Fibroblast of mammary gland (primary cell): ENCODE measurements around the gene APOB.

ENCODE experiments used
- DNase-seq: peaks from one replicate; pipeline ENCODE4 v3.0.0-alpha.2; 2010; ENCODE audit warnings: low read depth
- H3K4me3 ChIP-seq: 2 replicates; pipeline ENCODE4 v1.5.1; 2011; ENCODE audit warnings: low read depth, mild to moderate bottlenecking, low read length, moderate library complexity; ENCODE audit not compliant: control insufficient read depth
- TF ChIP-seq, protein P1 (sequence below): conservative IDR thresholded peaks from 2 replicates; pipeline ENCODE4 v1.5.1; 2011; ENCODE audit warnings: low read depth, low read length, inconsistent platforms; ENCODE audit not compliant: control insufficient read depth, insufficient read depth

Gene APOB

DNA sequence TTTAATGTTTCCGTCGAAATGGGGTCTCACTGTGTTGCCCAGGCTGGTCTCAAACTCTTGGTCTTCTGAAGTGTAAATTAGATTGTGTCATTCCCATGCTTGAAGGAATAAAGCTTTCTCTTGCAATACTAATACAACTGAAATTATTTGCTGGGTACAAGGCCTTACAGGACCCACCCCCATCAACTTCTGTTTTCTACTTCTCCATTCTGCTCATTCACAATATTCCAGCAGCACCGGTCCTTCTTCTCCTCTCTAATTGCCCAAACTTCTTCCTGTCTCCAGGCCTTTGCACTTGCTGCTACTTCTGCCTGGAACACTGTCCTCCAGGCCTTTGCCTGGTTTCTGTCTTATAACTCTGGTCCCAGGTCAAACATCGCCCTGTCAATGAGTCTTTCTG, 73.8 kb downstream of the APOB start:
- no peak overlapping the region for H3K4me3 ChIP-seq
- DNase-seq, result no peak
- TF ChIP-seq, protein P1, sequence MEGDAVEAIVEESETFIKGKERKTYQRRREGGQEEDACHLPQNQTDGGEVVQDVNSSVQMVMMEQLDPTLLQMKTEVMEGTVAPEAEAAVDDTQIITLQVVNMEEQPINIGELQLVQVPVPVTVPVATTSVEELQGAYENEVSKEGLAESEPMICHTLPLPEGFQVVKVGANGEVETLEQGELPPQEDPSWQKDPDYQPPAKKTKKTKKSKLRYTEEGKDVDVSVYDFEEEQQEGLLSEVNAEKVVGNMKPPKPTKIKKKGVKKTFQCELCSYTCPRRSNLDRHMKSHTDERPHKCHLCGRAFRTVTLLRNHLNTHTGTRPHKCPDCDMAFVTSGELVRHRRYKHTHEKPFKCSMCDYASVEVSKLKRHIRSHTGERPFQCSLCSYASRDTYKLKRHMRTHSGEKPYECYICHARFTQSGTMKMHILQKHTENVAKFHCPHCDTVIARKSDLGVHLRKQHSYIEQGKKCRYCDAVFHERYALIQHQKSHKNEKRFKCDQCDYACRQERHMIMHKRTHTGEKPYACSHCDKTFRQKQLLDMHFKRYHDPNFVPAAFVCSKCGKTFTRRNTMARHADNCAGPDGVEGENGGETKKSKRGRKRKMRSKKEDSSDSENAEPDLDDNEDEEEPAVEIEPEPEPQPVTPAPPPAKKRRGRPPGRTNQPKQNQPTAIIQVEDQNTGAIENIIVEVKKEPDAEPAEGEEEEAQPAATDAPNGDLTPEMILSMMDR, result no peak

DNA sequence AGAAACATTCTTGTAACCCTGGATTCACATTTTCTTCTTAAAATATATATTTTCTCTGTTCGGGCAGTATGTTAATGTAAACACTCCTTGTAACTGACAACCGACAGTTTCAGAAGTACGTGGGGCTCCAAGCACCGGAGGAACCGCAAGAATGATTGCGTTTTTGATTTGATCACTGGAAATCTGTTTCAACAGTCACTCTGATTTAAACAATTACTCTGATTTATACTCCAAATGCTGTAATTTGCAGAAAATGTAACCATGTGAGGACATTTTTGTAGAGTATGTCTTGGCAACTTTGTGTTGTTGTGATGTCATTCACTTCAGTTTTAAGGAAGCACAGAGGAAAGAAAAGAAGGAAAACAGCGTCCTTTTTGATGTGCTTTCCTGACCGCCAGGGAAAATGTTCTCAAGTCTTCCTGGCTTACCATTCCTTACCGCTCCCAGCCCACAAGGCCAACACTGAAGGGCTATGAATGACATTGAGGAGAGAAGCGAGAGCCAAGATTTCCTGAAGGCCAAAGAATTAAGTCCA, 77.7 kb downstream of the APOB start:
- DNase-seq, result no peak
- no peak overlapping the region for H3K4me3 ChIP-seq
- TF ChIP-seq, protein P1, result no peak

DNA sequence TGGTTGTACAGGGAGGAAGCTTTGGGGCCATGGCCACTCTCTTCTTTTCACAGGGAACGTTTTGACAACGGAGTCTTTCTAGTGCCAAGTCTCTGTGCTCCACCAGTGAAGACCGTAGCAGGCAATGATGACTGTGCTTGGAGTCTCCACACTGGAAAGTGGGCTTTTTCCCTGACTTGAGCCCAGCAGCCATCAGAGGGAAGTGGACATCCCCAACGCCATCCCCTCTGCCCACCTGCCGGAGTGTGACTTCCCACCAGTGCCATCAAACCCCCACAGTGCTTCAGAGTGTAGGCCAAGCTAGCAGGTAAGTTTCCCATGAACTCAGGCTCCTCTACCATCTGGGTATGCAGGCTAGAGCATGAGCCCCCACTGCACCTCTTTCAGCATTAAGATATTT, 78.7 kb downstream of the APOB start:
- no peak for DNase-seq
- TF ChIP-seq, protein P1, result no peak
- H3K4me3 ChIP-seq, result no peak overlapping the region

DNA sequence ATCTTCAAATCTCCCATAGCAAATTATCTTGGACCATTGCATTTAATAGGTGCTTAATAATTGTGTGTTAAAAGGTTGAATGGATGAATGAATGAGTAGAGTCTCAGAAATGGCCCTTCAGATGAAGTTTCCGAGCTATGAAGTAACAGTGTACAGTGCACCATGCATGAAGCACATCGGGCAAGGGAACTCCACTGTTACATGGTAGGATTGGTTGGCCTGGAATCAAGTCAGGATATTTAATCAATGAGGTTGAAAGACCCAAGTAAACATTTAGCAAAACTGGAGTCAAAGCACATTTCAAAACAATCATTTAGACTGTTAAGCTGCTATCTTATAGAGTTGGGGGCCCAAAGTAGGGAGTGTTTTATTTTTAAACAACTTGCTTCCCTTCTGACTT, 80.0 kb downstream of the APOB start:
- DNase-seq, result no peak
- TF ChIP-seq, protein P1, result no peak
- no peak overlapping the region for H3K4me3 ChIP-seq

DNA sequence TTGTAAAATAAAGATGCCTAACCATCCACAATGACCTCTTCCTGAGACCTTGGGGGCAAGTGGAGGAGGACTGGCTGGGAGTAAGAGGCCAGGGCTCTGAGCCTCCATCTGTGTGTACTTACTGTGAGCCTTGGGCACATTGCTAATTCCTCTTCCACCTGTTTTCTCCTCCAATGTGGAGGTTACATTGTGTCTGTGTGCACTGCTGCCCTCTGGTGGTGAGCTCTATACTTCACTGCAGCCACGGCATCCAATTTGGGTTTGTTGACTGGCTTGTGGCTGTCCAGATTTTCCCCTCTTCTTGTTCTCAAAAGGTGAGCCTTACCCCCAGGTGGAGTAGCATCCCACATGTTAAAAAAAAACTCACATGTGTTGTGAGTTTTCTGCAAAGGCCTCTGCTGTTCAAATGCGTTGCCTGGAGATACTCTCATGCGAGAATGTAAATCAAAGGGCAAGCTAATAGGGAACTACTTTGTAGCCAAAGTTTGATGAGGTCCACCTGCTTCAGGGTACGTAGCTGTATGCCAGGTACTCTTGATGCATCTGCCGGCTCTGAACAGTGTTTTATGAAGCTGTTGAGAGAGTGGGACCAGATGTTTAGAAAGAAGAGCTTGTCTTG, 80.8 kb downstream of the APOB start:
- TF ChIP-seq, protein P1, result peak; percentile 83

DNA sequence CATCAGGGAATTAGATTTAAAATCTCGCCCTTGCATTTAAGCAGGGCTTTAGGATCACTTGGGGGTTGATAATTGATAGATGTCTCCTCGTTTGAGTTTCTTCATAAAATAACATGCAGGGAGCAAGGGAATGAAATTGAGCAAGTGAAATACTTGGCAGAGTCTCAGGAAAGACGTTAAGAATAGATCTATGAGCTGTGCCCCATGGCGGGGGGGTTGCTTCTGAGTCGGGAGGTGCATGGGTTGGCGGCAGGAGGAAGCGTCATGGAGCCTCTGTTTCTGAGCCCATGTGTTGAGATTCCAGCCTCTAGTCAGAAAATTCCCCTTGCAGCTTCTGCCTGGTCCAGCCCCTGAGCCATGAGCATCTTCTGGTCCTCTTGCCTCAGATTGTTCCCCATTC, 82.0 kb downstream of the APOB start:
- no peak for DNase-seq
- TF ChIP-seq, protein P1, result no peak
- H3K4me3 ChIP-seq, result no peak overlapping the region

More for the DNA sequence above, 80.8 kb downstream of the APOB start:
- H3K4me3 ChIP-seq, result no peak overlapping the region
- peak; percentile 58 for DNase-seq
